22Rv1 (cell line): ENCODE results near the gene XPNPEP1.

Source experiments
- ZFX ChIP-seq: fragments of 450-650 bp; IDR thresholded peaks from 2 replicates; pipeline ENCODE4 v1.6.1; 2017; ENCODE audit warnings: antibody characterized with exemption, borderline replicate concordance
- TF ChIP-seq, protein P1 (sequence below): fragments of 450-650 bp; IDR thresholded peaks from 2 replicates; pipeline ENCODE4 v1.5.1; 2017; ENCODE audit warnings: mild to moderate bottlenecking

GRCh38 chr10:109853921-109854320 is 69.4 kb downstream of the XPNPEP1 start:
- TF ChIP-seq, protein P1, sequence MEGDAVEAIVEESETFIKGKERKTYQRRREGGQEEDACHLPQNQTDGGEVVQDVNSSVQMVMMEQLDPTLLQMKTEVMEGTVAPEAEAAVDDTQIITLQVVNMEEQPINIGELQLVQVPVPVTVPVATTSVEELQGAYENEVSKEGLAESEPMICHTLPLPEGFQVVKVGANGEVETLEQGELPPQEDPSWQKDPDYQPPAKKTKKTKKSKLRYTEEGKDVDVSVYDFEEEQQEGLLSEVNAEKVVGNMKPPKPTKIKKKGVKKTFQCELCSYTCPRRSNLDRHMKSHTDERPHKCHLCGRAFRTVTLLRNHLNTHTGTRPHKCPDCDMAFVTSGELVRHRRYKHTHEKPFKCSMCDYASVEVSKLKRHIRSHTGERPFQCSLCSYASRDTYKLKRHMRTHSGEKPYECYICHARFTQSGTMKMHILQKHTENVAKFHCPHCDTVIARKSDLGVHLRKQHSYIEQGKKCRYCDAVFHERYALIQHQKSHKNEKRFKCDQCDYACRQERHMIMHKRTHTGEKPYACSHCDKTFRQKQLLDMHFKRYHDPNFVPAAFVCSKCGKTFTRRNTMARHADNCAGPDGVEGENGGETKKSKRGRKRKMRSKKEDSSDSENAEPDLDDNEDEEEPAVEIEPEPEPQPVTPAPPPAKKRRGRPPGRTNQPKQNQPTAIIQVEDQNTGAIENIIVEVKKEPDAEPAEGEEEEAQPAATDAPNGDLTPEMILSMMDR, result no peak
- no peak for TF ChIP-seq ZFX
